LoVo (cell line): Measurements from ENCODE around the gene ACTR6.
"Not testable (repeated sequence)": the region's sequence is repeated elsewhere in the genome, so short reads cannot be mapped to it uniquely, and the experiment has no call there.

Source experiments
- DNase-seq: peaks from one replicate; pipeline ENCODE4 v3.0.0-alpha.2; 2016; ENCODE audit warnings: low spot score

ACTR6 gene

DNA sequence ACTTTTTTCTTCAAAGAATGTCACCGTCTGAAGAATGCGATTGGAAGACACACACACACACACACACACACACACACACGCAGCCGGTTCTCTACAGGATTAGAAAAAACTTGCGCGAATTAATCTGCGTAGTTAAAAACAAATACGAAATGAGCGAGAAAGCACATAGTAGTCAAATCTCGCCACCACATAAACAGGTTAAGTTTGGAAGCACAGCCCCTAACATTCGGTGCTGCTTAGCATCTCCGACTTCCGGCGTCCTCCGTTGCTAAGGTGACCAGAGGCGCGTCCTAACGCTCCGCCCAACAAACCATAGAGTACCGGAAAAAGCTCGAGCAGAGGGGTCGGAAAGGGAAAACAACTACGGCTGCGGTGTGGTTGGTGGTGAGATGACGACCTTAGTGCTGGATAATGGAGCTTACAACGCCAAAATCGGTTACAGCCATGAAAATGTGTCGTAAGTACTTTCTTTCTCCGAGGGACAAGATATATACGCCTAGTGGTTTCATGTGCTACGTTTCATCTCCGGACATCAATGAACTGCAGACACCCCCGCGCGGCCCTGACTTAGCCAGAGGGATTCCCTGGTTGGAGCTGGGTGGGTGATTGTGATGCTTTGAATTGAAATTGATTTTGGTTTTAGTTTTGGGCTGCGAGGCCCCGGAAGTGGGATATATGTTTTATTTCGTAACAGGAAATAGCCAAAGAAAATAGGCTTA is at the start of gene ACTR6:
ACTR6 (plus strand) TSS at position 353 of the 719 bp plus-strand sequence; CDS start at position 390, 37 bp downstream.
- DNase-seq, result peak; percentile 97

DNA sequence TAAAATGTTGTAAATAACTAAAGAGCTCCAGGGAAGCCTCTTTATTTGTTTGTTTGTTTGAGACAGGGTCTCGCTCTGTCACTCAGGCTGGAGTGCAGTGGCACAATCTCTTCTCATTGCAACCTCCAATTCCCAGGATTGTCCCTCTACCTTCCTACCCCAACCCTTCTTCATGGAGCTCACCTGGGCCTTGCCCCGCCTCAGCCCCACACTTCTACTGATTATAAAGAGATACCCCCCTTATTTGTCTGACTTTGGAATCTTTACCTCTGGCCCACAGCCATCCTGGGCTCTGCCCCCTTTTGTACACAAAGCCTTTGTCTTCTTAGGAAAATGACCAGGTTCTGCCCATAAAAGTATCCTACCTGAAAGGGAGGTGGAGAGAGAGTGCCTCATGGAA is 48.8 kb upstream of the ACTR6 start:
- no peak for DNase-seq

DNA sequence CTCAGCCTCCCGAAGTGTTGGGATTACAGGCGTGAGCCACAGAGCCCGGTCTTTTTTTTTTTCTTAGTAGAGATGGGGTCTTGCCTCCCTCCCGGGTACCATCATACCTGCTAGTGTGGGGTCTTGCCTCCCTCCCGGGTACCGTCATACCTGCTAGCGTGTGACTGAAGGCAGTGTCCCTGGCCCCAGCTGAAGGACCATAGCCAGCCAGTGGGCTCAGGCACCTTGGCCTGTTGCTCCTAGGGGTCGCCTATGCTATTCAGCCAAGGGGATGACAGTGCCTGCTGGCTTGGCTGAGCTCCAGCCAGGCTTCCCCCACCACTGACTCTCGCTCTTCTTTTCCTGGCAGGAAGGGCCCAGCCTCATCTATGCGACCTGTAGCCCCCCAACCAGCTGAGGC is 47.5 kb upstream of the ACTR6 start:
- DNase-seq, result no peak

DNA sequence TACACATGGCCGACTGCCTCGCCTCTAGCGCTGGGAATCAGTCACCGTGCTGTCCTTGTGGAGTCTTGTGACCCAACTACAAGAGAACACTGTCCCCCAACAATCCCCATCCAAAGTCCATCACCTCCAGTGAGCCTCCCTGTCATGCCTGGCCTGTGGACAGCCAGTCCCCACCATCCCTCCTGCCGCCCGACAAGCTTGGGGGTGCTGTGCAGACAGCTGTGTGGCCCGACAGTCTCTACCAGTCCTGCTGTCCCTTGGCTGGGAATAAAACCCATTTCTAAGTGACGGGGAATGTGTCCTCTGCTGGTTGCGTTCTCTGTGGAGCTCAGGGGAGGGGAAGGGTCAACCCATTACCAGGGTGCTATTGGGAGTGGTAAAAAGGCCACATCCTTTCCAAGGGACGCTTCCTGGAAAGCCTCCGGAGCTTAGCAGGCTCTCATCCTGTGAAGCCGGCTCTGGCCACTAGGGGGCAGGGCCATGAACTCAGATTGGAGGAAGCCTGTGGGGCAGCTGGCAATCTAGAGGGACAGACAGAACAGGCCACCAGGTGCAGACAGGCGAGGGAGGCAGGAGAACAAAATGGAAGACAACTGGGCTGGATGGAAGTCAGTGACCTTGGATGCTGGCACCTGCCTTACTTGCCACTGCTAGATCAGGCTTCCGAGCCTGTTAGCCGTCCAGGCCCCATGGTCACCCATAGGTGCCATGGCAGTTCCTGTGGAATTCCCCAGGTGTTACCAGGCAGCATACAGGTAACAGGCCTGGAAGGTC is 46.0 kb upstream of the ACTR6 start:
- DNase-seq, result peak; percentile 64

DNA sequence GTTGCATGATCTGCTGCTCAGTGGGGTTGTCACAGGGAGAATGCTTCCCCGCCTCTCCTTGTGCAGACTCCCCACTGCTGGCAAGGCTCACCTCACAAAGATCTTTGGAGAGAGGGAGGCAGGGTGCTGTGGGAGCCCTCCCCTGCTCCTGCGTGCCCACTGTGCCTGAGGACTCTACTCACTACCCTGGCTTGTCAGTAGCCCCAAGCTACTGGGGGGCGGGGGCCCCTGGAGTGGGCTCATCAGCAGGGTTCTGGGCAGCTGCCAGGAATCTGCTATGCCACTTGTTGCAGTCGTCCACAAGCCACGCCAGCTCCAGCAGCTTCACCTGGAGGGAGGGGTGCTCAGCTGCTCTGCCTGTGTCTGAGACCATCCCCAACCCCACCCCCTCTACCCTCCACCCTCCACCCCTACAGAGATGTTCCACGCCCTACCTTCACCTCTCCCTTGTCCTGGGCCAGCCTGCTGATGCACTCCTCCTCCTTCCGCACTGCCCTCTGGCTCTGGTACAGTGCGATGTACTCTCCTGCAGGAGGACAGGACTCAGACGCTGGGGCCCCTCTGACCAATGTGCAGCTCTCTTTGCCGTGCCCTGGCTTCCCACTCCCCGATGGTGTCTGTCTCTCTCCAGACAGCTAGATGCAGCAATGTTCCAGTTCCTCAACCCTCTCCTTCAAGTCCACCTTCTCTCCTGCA is 43.7 kb upstream of the ACTR6 start:
- DNase-seq, result no peak

DNA sequence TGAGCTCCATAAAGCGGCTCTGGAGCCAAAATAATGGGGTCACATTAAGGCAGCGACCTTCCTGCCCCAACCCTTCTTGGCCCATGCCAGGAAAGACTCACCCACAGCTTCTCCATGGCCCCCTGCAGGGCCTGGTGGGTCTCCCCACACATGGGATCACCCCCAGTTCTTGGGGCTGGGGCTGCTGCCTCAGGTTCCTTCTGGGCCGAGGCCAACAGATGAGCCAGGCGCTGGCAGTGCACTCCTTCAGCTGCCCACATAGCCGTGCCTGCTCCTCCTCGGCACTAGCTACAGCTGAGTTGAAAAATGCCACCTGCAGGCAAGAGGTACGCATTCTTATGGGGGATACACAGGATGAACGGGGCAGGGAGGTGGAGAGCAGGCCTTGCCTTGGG is 43.2 kb upstream of the ACTR6 start:
- no peak for DNase-seq

DNA sequence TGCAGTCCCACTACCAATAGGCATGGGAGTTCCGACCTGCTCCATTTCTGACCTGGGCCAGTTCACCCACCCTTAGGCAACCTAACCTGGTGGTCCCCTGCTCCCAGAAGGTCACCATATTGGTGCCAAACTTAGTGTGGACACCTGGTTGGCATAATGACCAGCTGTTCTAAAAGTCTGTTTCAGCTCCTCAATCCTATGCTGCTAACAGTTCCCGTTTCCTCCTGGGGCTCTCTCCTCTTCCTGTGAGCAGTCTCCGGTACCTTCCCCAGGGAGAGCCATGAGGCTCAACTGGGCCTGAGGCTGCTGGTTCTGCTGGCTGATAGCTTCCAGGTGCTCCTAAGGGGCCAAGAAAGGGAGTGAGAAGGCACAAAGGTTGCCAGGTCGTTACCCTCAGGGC is 42.1 kb upstream of the ACTR6 start:
- DNase-seq, result no peak

DNA sequence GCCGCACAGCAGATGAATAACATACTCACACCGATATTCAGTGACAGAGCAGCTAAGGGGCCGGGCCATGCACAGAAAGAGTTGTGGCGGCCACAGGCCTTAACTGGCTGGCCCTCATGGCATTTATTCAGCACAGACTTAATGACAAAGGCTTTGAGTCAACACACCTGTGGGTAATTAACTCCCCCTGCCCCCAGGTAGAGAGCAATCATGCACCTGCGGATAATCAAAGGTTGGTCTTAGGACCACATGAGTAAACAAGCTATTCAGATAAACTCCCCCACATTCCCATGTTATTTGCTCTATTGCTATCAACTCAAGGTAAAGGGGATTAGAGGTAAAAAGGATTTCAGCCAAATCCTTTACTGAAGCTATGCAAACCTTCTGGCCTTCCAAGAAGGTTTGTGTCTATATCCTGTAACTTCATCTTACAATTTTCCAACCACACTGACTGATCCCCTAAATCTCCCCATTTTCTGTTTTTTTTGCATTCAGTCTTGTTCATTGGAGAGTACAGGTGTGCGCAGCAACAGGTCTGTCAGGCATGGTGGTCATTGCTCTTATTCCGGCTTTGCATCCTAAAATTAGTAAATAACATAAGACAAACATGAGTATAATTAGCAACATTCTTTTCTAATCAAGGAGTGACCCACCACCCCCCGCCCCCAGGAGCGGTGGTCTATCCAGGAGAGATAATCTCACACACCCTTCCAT is 41.1 kb upstream of the ACTR6 start:
- no peak for DNase-seq

DNA sequence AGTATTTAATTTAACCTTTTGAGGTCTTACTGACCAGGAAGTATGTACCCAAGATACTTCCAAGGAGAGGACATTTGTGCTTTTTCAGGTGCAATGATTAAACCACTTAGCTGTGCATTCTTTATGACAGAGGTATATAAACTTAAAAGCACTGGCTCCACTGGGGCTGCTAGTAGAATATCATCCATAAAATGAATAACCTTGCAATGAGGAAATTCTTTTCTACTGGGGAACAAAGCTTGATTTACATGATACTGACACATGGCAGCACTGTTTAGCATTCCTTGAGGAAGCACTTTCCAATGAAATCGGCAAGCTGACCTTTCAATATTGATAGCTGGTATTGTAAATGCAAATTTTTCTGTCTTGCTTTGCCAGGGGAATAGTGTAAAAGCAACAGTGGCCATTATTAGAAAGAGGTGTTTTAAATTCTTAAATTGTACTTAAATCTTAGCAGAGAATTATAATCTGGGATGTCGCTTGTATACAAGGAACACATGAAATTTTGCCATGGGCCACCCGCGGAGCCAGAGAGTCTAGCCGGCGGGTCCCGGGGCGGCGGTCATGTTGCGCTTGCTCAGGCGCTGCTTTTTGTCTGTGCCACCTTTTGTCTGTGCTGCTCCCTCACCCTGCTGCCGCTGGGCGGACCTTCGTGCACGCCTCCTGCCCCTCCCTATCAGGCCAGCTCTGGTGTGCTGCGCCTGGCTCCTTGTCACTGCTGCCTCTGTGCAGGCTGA is 37.0 kb upstream of the ACTR6 start:
- DNase-seq, result peak; percentile 80

DNA sequence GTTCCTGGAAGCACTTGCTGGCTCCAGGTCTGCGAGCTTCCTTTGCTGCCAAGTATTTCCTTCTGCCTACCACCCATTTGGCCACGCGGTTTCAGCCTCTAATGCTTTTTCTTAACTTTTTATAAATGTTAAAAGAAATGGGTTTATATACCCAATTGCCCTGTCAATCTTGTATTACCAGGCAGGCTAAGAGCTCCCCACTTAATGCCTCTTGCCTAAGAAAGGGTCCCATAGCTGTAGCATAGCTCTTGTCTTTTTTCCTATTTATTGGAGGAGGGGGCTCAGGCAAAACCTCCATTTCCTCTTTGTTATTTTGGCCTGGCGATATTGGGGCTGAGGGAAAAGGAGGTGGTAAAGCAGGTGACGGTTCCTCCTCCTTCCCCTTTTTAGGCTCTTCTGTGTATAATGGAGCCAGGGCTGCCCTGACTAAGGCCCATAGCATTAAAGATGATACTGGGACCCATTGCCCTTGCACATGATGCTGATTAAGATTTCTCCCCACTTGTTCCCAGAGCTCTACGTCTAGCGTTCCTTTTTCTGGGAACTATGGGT is 36.4 kb upstream of the ACTR6 start:
- no peak for DNase-seq

DNA sequence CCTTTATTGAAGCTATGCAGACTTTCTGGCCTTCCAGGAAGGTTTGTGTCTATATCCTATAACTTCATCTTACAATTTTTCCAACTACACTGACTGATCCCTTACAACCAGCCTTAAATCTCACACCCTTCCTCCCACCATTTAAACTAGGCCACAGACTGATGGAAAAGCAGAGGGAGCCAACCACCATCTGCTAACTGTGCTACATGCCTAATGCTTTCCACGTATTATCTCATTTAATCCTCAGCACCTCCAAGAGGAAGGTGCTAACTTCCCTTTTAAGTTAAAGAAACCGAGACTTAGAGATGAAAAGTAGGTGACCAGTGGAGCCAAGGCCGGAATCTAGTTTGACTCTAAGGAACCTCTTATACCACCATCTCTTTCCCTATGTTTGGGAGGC is 35.3 kb upstream of the ACTR6 start:
- no peak for DNase-seq

DNA sequence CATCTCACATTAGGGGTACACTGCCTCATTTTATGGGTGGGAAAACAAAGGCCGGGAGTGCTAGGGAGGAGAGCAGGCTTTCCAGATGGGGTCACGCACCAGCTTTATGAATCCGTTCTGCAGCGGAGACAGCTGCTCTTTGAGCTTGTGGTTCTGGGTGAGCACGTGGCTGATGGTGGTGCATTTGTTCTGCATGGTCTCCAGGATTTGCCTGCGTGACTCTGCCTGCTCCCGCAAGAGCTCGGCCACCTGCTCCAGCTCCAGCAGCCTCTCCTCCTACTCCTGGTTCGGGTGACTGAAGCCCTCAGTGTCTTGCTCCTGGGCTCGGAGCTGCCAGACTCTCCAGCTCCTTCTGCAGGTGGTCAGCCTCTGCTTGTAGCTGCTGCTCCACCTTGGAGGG is 34.4 kb upstream of the ACTR6 start:
- DNase-seq, result no peak

DNA sequence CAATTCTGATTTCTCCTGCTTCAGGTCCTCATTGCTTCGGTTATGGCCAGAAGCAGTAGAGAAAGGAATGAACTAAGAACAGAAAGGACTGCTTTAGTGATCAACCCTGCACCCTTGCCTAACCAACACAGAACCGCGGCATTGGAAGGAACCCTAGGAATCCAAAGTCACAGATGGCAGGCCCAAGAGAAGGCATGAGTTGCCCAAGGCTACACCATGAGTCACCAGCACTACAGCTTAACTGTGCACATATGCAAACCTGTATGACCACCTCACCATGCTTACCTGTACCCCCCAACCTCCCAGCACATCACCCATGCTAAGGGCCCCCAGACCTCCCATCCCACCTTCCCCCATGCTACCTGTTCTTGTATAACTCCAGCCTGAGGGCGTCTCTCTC is 32.1 kb upstream of the ACTR6 start:
- no peak for DNase-seq

DNA sequence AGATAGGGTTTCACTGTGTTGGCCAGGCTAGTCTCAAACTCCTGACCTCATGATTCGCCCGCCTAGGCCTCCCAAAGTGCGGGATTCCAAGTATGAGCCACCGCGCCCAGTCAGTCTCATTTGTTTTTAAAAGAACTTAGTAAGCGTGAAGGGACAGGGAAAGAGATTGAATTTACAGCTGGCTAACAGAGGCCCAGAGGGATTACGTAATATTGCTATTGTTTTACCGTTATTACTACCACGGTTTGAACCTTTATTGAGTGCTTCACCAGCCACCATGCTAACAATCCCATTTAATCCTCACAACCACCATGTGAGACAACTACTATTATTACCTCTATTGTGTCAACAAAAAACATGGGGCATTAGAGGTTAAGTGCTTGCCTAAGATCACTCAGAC is 31.3 kb upstream of the ACTR6 start:
- no peak for DNase-seq

DNA sequence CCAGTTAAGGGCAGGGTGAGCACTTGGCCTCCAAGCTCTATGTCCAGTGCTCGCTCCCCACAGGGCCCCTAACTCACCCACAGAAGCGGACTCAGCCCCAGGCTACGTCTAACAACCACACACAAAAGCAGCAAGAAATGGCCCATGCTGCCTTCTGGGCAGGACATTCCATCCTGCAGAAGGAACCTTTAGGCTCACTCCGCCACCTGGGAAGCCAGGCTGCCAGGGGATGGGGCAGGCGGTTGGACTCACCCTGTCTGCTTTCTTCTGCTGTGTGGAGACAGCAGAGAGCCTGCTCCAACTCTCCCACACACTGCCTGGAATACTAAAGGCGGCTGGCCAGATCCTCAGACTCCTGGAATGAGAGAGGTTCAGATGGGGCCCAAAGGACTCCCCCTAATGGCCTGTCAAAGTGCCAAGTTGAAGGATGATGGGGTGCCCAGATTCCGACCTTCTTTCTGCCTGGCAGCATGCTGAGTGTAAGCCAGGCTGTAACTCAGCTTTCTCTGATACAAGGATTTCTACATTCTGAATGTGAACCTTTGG is 30.2 kb upstream of the ACTR6 start:
- DNase-seq, result no peak

DNA sequence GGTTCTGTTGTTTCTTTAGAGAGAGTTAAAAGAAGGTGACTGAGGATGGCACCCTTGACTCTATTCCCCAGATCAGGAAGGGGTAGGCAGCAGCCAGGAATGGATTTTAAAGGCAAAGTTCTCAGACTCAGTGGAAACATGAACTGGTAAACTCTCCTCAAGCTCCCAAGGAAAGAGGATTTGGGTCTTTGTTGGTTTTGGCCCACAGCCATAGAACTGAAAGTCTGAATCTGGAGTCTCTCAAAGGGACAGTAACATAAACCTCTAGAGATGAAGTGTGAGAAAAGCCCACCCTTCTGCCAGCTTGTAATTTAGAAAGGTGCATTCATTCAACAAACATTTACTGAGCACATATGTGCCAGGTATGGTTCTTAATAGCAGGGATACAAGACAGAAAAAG is 29.4 kb upstream of the ACTR6 start:
- no peak for DNase-seq

DNA sequence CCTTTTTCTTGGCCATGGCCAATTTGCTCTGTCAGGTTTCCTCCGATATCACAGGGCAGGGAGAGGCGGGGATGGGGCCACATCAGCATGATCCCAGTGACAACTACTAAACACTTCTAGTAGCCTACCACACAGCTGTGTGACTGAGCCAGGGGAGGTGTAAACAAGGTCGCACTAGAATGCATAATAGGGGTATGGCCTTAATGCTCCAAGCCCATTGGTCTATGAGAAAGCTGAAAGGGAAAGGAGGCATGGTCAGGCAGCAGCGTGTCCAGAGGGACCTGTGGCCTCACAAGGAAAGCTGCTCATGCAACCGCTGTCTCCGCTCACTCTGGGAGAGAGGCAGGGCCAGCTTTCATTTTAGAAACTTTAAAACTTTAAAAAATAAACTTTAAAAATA is 27.5 kb upstream of the ACTR6 start:
- no peak for DNase-seq

DNA sequence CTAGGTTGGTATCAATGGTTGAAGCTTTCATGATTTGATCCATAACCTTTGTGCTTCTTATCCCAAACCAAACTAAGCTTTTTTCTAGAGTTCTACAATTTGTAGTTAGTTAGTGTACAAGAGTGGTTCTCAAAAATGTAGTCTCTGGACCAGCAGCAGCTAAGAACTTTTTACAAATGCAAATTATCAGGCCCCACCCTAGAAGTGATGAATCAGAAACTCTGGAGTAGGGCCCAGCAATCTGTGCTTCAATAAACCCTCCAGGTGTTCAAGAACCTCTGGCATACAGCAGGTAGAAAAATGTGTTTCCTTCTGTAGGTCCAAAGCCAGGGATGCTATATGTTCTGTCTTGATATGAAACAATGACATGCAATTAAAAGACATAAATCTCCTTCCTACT is 26.1 kb upstream of the ACTR6 start:
- no peak for DNase-seq

DNA sequence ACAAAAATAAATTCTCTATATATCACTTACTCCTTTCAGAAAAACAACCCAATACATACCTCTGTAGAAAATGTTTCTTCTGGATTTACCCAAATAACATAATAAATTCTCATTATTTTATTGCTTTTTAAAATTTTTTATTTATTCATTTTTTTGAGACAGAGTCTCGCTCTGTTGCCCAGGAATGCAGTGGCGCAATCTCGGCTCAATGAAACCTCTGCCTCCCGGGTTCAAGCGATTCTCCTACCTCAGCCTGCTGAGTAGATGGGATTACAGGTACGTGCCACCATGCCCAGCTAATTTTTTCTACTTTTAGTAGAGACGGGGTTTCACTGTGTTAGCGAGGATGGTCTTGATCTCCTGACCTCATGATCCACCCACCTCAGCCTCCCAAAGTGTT is 24.1 kb upstream of the ACTR6 start:
- not testable (repeated sequence) for DNase-seq

DNA sequence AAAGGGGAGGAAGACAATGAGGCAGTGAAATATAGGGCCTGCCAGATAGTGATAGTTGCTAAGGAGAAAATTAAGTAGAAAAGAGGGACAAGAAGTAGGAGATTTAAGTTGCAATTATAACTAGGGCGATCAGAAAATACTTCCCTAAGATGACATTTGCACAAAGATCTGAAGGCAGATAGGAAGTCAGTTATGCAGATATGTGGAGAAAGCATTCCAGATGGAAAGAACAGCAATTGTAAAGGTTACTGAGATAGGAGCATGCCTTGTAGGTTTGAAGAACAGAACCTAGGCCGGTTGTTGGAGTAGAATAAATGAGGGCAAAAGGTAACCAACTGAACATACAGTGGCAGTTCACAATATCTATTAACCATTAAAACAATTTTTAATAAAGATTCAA is 21.4 kb upstream of the ACTR6 start:
- DNase-seq, result no peak

DNA sequence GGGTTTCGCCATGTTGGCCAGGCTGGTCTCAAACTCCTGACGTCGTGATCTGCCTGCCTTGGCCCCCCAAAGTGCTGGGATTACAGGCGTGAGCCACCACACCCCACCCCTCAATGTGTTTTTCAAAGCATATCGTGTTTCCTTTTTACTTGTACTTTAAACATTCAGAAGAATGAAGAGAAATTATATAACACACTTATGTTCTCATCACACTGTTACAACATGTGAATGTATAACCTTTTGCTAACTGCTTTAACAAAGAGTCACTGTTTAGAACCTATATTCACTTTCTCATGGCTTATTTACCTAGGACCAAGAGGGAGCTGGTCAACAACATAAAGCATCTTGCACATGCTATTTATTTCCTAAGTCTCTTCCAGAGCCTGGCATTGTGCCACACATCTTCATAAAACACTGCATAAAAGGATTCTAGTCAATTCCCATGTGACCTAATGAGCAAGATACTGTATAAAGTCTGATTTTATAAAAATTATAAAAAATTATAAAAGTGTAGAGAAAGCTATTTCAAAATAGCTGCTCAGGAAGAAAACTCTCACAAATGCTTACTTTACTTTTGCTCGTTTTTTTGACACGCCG is 16.0 kb upstream of the ACTR6 start:
- no peak for DNase-seq
